Gastrocnemius medialis (tissue), 4 donors: ENCODE data around the gene LRCH3. TPM values are rescaled to one million over a fixed set of nuclear protein-coding genes. Genes with fewer than 3 reads are reported as not detected.

Source experiments
- ATAC-seq, 2 donors: fragments of 150-250 bp; one replicate each; pipeline ENCODE4 v1.9.1; 2016
- DNase-seq, 2 donors: peaks; one replicate each; pipeline ENCODE4 v3.0.0-alpha.2; 2019
- H3K27ac ChIP-seq, 4 donors: fragments of 200-600 bp; sonication (generic); 1 replicate in 1 of 4; 2 replicates in 3 of 4; pipeline ENCODE4 v1.5.1; 2016 to 2018; ENCODE audit warnings: mild to moderate bottlenecking in 2 of 4, moderate library complexity in 1 of 4
- H3K27me3 ChIP-seq, 3 donors: fragments of 200-600 bp; sonication (generic) in 2 of 3; 1 replicate in 1 of 3; 2 replicates in 2 of 3; pipeline versions ENCODE4 v1.5.1 to v1.6.0; 2016 to 2019; ENCODE audit warnings: mild to moderate bottlenecking in 1 of 3, moderate library complexity in 1 of 3
- H3K36me3 ChIP-seq, 2 donors: fragments of 200-600 bp; sonication (generic) in 1 of 2; one replicate each; pipeline ENCODE4 v1.5.1; 2017 to 2018
- H3K4me1 ChIP-seq, 2 donors: fragments of 200-600 bp; sonication (generic) in 1 of 2; one replicate each; pipeline ENCODE4 v1.5.1; 2016 to 2017; ENCODE audit warnings: mild to moderate bottlenecking in 2 of 2
- H3K4me3 ChIP-seq, 4 donors: fragments of 200-600 bp; sonication (generic) in 3 of 4; 1 replicate in 1 of 4; 2 replicates in 3 of 4; pipeline ENCODE4 v1.5.1; 2016 to 2019; ENCODE audit warnings: mild to moderate bottlenecking in 2 of 4
- H3K9me3 ChIP-seq, 3 donors: fragments of 200-600 bp; sonication (generic) in 2 of 3; 1 replicate in 1 of 3; 2 replicates in 2 of 3; pipeline ENCODE4 v1.5.1; 2016 to 2019
- CTCF ChIP-seq, 5 experiments: fragments of 450-650 bp in 3 of 5; fragments of 200-600 bp in 2 of 5; sonication (generic) in 2 of 5; IDR thresholded peaks in 4 of 5; conservative IDR thresholded peaks in 1 of 5; 1 replicate in 4 of 5; 2 replicates in 1 of 5; pipeline ENCODE4 v1.5.1; 2016 to 2019; ENCODE audit warnings: antibody characterized with exemption in 5 of 5, mild to moderate bottlenecking in 3 of 5, moderate library complexity in 3 of 5
- POLR2A ChIP-seq, 2 donors: fragments of 450-650 bp; IDR thresholded peaks; one replicate each; pipeline ENCODE4 v1.6.1; 2017; ENCODE audit warnings: antibody characterized with exemption in 2 of 2, mild to moderate bottlenecking in 2 of 2, moderate library complexity in 2 of 2
- in situ Hi-C, 4 donors: fragments of 200-750 bp; cut with MboI; loops; one replicate each; pipeline versions ENCODE4 v1.15.0 to v1.8.0; 2017; ENCODE audit warnings: low sequenced_read_pairs in 4 of 4
- intact Hi-C: fragments of 100-400 bp; cut with DNase I; formaldehyde crosslinking; loops from one replicate; pipeline ENCODE4 v1.15.1; 2023; ENCODE audit warnings: low total_unique reads
- total RNA-seq, 4 donors: library from RNA; depleted of rRNA; stranded (reverse); fragments of >200 nt; gene quantifications; one replicate each; pipeline versions ENCODE4 v1.1.0 to v1.2.3, GENCODE V29; 2016

LRCH3 gene
- total RNA-seq, 4 donors from 2014 or later, result 18.0 to 126 (median 26.7) TPM

- DNase-seq, result no peak
- no peak for ATAC-seq
- Histone ChIP-seq H3K9me3 (no peaks in the 10 kb centered on the region), H3K4me1 (peaks cover 40 to 45% of the 10 kb centered on the region in 2 donors), H3K27ac (peak overlapping the region; percentile 11 to 53 (median 30)), H3K27me3 (no peaks in the 10 kb centered on the region), H3K4me3 (peak overlapping the region in 1 of 4 donors; percentile 79), H3K36me3 (no peaks in the 10 kb centered on the region)
- TF ChIP-seq CTCF (IDR thresholded peaks at IDR 0.05 in 4 of 5, conservative IDR thresholded peaks at IDR 0.05 in 1 of 5), result no peak
- TF ChIP-seq POLR2A (IDR thresholded peaks at IDR 0.05), result no peak
- intact Hi-C loops, result loop anchor here (5.0 kb wide), 2 partner anchors 41 to 81 kb away; no protein-coding TSS in a partner anchor
- in situ Hi-C loops, result no loop called here
Measured at GRCh38 chr3:197793247-197793646, 2.2 kb downstream of the LRCH3 start.

- Histone ChIP-seq H3K27me3 (no peaks in the 10 kb centered on the region), H3K36me3 (no peaks in the 10 kb centered on the region), H3K27ac (no peak overlapping the region), H3K4me3 (no peak overlapping the region), H3K4me1 (peaks cover 49 to 54% of the 10 kb centered on the region in 2 donors), H3K9me3 (no peaks in the 10 kb centered on the region)
- ATAC-seq (no peak), DNase-seq (no peak)
- TF ChIP-seq POLR2A (IDR thresholded peaks at IDR 0.05), result no peak
- no peak for TF ChIP-seq CTCF (IDR thresholded peaks at IDR 0.05 in 4 of 5, conservative IDR thresholded peaks at IDR 0.05 in 1 of 5)
- intact Hi-C loops (loop anchor here (5.0 kb wide), 2 partner anchors 42 to 82 kb away; no protein-coding TSS in a partner anchor), in situ Hi-C loops (no loop called here)
Measured at GRCh38 chr3:197794115-197794514, 3.1 kb downstream of the LRCH3 start.

- Histone ChIP-seq H3K27ac (peak overlapping the region in 2 of 4 donors; percentile 22 to 43), H3K36me3 (no peaks in the 10 kb centered on the region), H3K4me1 (peaks cover 52 to 59% of the 10 kb centered on the region in 2 donors), H3K4me3 (no peak overlapping the region), H3K27me3 (no peaks in the 10 kb centered on the region), H3K9me3 (no peaks in the 10 kb centered on the region)
- DNase-seq, result no peak
- ATAC-seq, result no peak
- intact Hi-C loops, result no loop called here
- in situ Hi-C loops, result no loop called here
- no peak for TF ChIP-seq POLR2A (IDR thresholded peaks at IDR 0.05)
- TF ChIP-seq CTCF (IDR thresholded peaks at IDR 0.05 in 4 of 5, conservative IDR thresholded peaks at IDR 0.05 in 1 of 5), result no peak
Measured at GRCh38 chr3:197795200-197795599, 4.1 kb downstream of the LRCH3 start.

- DNase-seq (no peak), ATAC-seq (no peak)
- in situ Hi-C loops, result no loop called here
- Histone ChIP-seq H3K4me3 (no peak overlapping the region), H3K9me3 (no peaks in the 10 kb centered on the region), H3K4me1 (peaks cover 47 to 56% of the 10 kb centered on the region in 2 donors), H3K27ac (no peak overlapping the region), H3K36me3 (no peaks in the 10 kb centered on the region), H3K27me3 (no peaks in the 10 kb centered on the region)
- intact Hi-C loops, result no loop called here
- no peak for TF ChIP-seq POLR2A (IDR thresholded peaks at IDR 0.05)
Measured at GRCh38 chr3:197796087-197796486, 5.0 kb downstream of the LRCH3 start.

- Histone ChIP-seq H3K9me3 (no peaks in the 10 kb centered on the region), H3K36me3 (no peaks in the 10 kb centered on the region), H3K27ac (peak overlapping the region; percentile 6 to 43 (median 17)), H3K27me3 (no peaks in the 10 kb centered on the region), H3K4me3 (no peak overlapping the region), H3K4me1 (peaks cover 45 to 53% of the 10 kb centered on the region in 2 donors)
- DNase-seq (no peak), ATAC-seq (peak; percentile 45 to 48)
- in situ Hi-C loops (no loop called here), intact Hi-C loops (no loop called here)
- no peak for TF ChIP-seq POLR2A (IDR thresholded peaks at IDR 0.05)
- TF ChIP-seq CTCF (IDR thresholded peaks at IDR 0.05 in 4 of 5, conservative IDR thresholded peaks at IDR 0.05 in 1 of 5), result no peak
Measured at GRCh38 chr3:197798863-197799262, 7.8 kb downstream of the LRCH3 start.
